ENCODE measurements around the gene MAGI1.

DNA sequence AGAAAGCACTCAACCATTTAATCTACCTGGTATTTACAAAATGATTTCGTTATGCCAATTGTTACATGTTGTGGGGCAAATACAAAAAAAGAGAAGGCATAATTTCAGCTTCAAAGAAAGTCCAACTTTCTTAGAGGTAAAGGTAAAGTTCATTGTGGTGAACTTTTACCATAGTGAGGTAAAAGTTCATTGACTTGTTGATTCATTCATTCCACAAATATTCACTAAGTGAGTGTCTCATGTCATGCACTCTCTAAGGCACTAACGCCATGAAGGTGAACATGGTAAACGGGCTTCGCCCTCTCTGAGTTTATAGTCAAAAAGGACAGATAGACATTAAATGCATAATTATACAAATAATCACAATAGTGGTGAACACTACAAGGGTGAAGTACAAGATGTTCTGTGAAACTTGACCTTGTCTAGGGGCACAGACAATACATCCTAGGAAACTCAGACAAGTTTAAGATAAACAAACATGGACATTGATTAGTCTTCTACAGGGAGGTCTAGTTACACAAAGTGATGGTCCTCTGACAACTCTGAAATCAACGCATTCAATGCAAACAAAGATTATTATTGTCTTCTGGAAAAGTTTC lies 378.6 kb downstream of the MAGI1 start:
- TF ChIP-seq, protein P1, sequence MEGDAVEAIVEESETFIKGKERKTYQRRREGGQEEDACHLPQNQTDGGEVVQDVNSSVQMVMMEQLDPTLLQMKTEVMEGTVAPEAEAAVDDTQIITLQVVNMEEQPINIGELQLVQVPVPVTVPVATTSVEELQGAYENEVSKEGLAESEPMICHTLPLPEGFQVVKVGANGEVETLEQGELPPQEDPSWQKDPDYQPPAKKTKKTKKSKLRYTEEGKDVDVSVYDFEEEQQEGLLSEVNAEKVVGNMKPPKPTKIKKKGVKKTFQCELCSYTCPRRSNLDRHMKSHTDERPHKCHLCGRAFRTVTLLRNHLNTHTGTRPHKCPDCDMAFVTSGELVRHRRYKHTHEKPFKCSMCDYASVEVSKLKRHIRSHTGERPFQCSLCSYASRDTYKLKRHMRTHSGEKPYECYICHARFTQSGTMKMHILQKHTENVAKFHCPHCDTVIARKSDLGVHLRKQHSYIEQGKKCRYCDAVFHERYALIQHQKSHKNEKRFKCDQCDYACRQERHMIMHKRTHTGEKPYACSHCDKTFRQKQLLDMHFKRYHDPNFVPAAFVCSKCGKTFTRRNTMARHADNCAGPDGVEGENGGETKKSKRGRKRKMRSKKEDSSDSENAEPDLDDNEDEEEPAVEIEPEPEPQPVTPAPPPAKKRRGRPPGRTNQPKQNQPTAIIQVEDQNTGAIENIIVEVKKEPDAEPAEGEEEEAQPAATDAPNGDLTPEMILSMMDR (IDR thresholded peaks at IDR 0.05): no peak
- TF ChIP-seq POLR2A (IDR thresholded peaks at IDR 0.05) (no peak), POLR2AphosphoS5 (IDR thresholded peaks at IDR 0.05) (no peak)
